H1 (cell line): ENCODE data around the gene PRKAR2A. TPM values are rescaled to one million over a fixed set of nuclear protein-coding genes. Genes with fewer than 3 reads are reported as not detected.
"Not testable (repeated sequence)": the region's sequence is repeated elsewhere in the genome, so short reads cannot be mapped to it uniquely, and the experiment has no call there.

Source experiments
- CTCF ChIA-PET: fragments of 300-600 bp; sonication (Branson Sonifier 250); formaldehyde crosslinking; loops from one replicate; lab custom pipeline; 2021; ENCODE audit not compliant: partially characterized antibody; lab: Charles Lee
- POLR2A ChIA-PET: fragments of 300-600 bp; sonication (Branson Sonifier 250); formaldehyde crosslinking; loops from one replicate; lab custom pipeline; 2021; ENCODE audit warnings: inconsistent platforms; ENCODE audit not compliant: partially characterized antibody; lab: Charles Lee
- DNase-seq, 2 experiments: peaks; one replicate each; pipeline versions ENCODE4 v3.0.0 to v3.0.0-alpha.2; 2010 to 2022; ENCODE audit warnings: low spot score in 2 of 2, low read depth in 1 of 2, mixed read lengths in 1 of 2
- FAIRE-seq: peaks from 2 replicates; lab custom pipeline; 2011; peaks lifted over from hg19 to GRCh38; lab: Jason Lieb, UNC
- H2AFZ ChIP-seq: 2 replicates; pipeline ENCODE4 v1.8.1; 2012; ENCODE audit warnings: low read length, inconsistent platforms
- H2AK5ac ChIP-seq: 2 replicates; pipeline ENCODE4 v1.6.1; 2013; ENCODE audit warnings: low read depth, low read length
- H2BK120ac ChIP-seq: replicated peaks from 2 replicates; pipeline ENCODE3; 2013; ENCODE audit warnings: low read depth, low read length, inconsistent platforms
- H2BK12ac ChIP-seq: 2 replicates; pipeline ENCODE4 v1.6.1; 2013; ENCODE audit warnings: low read depth, low read length
- H2BK15ac ChIP-seq: 2 replicates; pipeline ENCODE4 v1.6.1; 2013; ENCODE audit warnings: low read length
- H2BK20ac ChIP-seq: 2 replicates; pipeline ENCODE4 v1.6.1; 2013; ENCODE audit warnings: low read length
- H2BK5ac ChIP-seq: 2 replicates; pipeline ENCODE4 v1.6.1; 2013; ENCODE audit warnings: low read depth, low read length
- H3K14ac ChIP-seq: 2 replicates; pipeline ENCODE4 v1.6.1; 2013; ENCODE audit warnings: inconsistent platforms; ENCODE audit not compliant: insufficient read length
- H3K18ac ChIP-seq: 2 replicates; pipeline ENCODE4 v1.6.1; 2013; ENCODE audit warnings: low read length; ENCODE audit errors: extremely low read depth
- H3K23ac ChIP-seq: 2 replicates; pipeline ENCODE4 v1.6.1; 2013; ENCODE audit warnings: inconsistent platforms; ENCODE audit not compliant: insufficient read length
- H3K23me2 ChIP-seq: 2 replicates; pipeline ENCODE4 v1.6.1; 2013; ENCODE audit warnings: low read depth, low read length
- H3K27ac ChIP-seq: 2 replicates; pipeline ENCODE4 v1.6.1; 2011; ENCODE audit warnings: low read depth, low read length, inconsistent platforms
- H3K27me3 ChIP-seq, 4 experiments: replicated peaks in 1 of 4; 1 replicate in 1 of 4; 2 replicates in 3 of 4; pipeline versions ENCODE4 v1.6.1 to v1.8.1; 2011 to 2013; ENCODE audit warnings: low read length in 3 of 4, mild to moderate bottlenecking in 3 of 4, inconsistent platforms in 2 of 4, mixed read lengths in 2 of 4, moderate library complexity in 1 of 4; ENCODE audit not compliant: control insufficient read depth in 3 of 4, insufficient read depth in 3 of 4; ENCODE audit errors: extremely low read depth in 1 of 4
- H3K36me3 ChIP-seq, 4 experiments: 2 replicates each; pipeline versions ENCODE4 v1.6.1 to v1.8.1; 2011 to 2013; ENCODE audit warnings: mild to moderate bottlenecking in 4 of 4, low read length in 3 of 4, moderate library complexity in 2 of 4, control low read depth in 1 of 4, inconsistent platforms in 1 of 4; ENCODE audit not compliant: insufficient read depth in 4 of 4, control insufficient read depth in 2 of 4
- H3K4ac ChIP-seq: replicated peaks from 2 replicates; pipeline ENCODE3; 2013; ENCODE audit warnings: low read length, low read depth, mixed read lengths, inconsistent platforms; ENCODE audit not compliant: insufficient read length
- H3K4me1 ChIP-seq, 4 experiments: replicated peaks in 1 of 4; 1 replicate in 1 of 4; 2 replicates in 3 of 4; pipeline versions ENCODE4 v1.6.1 to v1.8.1; 2011 to 2013; ENCODE audit warnings: low read length in 3 of 4, inconsistent platforms in 2 of 4, mixed read lengths in 1 of 4; ENCODE audit not compliant: insufficient read depth in 4 of 4, control insufficient read depth in 3 of 4
- H3K4me2 ChIP-seq, 2 experiments: 2 replicates each; pipeline versions ENCODE4 v1.6.1 to v1.8.1; 2011 to 2013; ENCODE audit warnings: low read depth in 2 of 2, low read length in 2 of 2, control low read depth in 1 of 2, inconsistent platforms in 1 of 2, mild to moderate bottlenecking in 1 of 2; ENCODE audit not compliant: insufficient read depth in 1 of 2
- H3K4me3 ChIP-seq, 4 experiments: fragments of 200-600, 300-600 bp in 1 of 4; sonication (generic), shearing (Covaris generic), sonication (Bioruptor Twin) in 1 of 4; 2 replicates each; pipeline versions ENCODE4 v1.5.1 to v1.8.1; 2011 to 2016; ENCODE audit warnings: low read length in 4 of 4, low read depth in 3 of 4, control low read depth in 2 of 4, inconsistent platforms in 2 of 4, mild to moderate bottlenecking in 2 of 4, mixed read lengths in 1 of 4, moderate library complexity in 1 of 4; ENCODE audit not compliant: insufficient read depth in 2 of 4; ENCODE audit errors: extremely low read depth in 1 of 4
- H3K56ac ChIP-seq: replicated peaks from 2 replicates; pipeline ENCODE3; 2013; ENCODE audit warnings: low read depth, mild to moderate bottlenecking, mixed read lengths, low read length, inconsistent platforms; ENCODE audit not compliant: insufficient read length
- H3K79me1 ChIP-seq: 2 replicates; pipeline ENCODE4 v1.6.1; 2013; ENCODE audit warnings: low read depth, low read length, control low read depth
- H3K79me2 ChIP-seq, 2 experiments: 2 replicates each; pipeline versions ENCODE4 v1.6.1 to v1.8.1; 2012 to 2013; ENCODE audit warnings: low read length in 2 of 2, mild to moderate bottlenecking in 2 of 2, inconsistent platforms in 1 of 2; ENCODE audit not compliant: insufficient read depth in 2 of 2, control insufficient read depth in 1 of 2
- H3K9ac ChIP-seq, 4 experiments: replicated peaks in 1 of 4; 1 replicate in 1 of 4; 2 replicates in 3 of 4; pipeline versions ENCODE4 v1.6.1 to v1.8.1; 2011 to 2013; ENCODE audit warnings: low read depth in 3 of 4, low read length in 3 of 4, control low read depth in 2 of 4, mild to moderate bottlenecking in 2 of 4, moderate library complexity in 2 of 4, inconsistent platforms in 1 of 4; ENCODE audit errors: extremely low read depth in 1 of 4
- H3K9me3 ChIP-seq, 2 experiments: 2 replicates each; pipeline versions ENCODE4 v1.6.1 to v1.8.1; 2012 to 2013; ENCODE audit warnings: mild to moderate bottlenecking in 2 of 2, moderate library complexity in 2 of 2, control low read depth in 1 of 2, inconsistent platforms in 1 of 2, low read depth in 1 of 2, low read length in 1 of 2, mixed read lengths in 1 of 2; ENCODE audit not compliant: insufficient read depth in 2 of 2
- H4K20me1 ChIP-seq, 2 experiments: replicated peaks in 1 of 2; 2 replicates each; pipeline versions ENCODE3 to v1.8.1; 2011 to 2013; ENCODE audit warnings: inconsistent platforms in 2 of 2, low read length in 2 of 2, mild to moderate bottlenecking in 1 of 2; ENCODE audit not compliant: insufficient read depth in 2 of 2, control insufficient read depth in 1 of 2
- H4K5ac ChIP-seq: 2 replicates; pipeline ENCODE4 v1.6.1; 2013; ENCODE audit warnings: low read length, low read depth, mixed read lengths, inconsistent platforms; ENCODE audit not compliant: insufficient read length
- H4K8ac ChIP-seq: 2 replicates; pipeline ENCODE4 v1.8.0; 2013; ENCODE audit warnings: mild to moderate bottlenecking, moderate library complexity, low read length, inconsistent platforms; ENCODE audit not compliant: insufficient read depth; ENCODE audit errors: extremely low read depth
- H4K91ac ChIP-seq: replicated peaks from 2 replicates; pipeline ENCODE3; 2013; ENCODE audit warnings: low read length, mixed read lengths, inconsistent platforms; ENCODE audit not compliant: insufficient read length
- WGBS, 2 experiments: shearing (Covaris generic) in 1 of 2; methylation state at CpG; one replicate each; pipeline versions ENCODE4 v1.1.6 to v1.1.7; 2013 to 2015; ENCODE audit warnings: low lambda C conversion rate in 2 of 2, mixed read lengths in 2 of 2, inconsistent platforms in 1 of 2, low coverage in 1 of 2, missing lambda C conversion rate in 1 of 2; ENCODE audit not compliant: insufficient replicate concordance in 2 of 2, insufficient coverage in 1 of 2, insufficient read length in 1 of 2; ENCODE audit errors: extremely low coverage in 1 of 2, missing lambda C conversion rate in 1 of 2; 5-methylcytosine and 5-hydroxymethylcytosine counted together
- polyA plus RNA-seq, 7 experiments: library from polyadenylated mRNA; depleted of rRNA in 3 of 7; stranded (reverse) in 5 of 7; unstranded in 2 of 7; fragments of >200 nt in 5 of 7; fragments of 200-250 nt in 2 of 7; gene quantifications; 1 replicate in 5 of 7; 2 replicates in 1 of 7; 4 replicates in 1 of 7; pipeline versions ENCODE4 v1.2.1 to v1.2.3, GENCODE V29; 2011 to 2013; ENCODE audit warnings: missing spikeins in 2 of 7, mixed read lengths in 2 of 7
- total RNA-seq: library from RNA; stranded (reverse); fragmentation: NEBNext Ultra II Directional; extraction: Animal tissue kit (Norgen Biotek cat#: 25700); gene quantifications from 2 replicates; pipeline ENCODE4 v1.2.1, GENCODE V29; 2021

Gene PRKAR2A
- total and polyA plus RNA-seq, 2 of the 8 experiments (the other 6 are each of a cell fraction or from before 2014, with no cell fraction given) = 6.3 to 42.4 TPM

DNA sequence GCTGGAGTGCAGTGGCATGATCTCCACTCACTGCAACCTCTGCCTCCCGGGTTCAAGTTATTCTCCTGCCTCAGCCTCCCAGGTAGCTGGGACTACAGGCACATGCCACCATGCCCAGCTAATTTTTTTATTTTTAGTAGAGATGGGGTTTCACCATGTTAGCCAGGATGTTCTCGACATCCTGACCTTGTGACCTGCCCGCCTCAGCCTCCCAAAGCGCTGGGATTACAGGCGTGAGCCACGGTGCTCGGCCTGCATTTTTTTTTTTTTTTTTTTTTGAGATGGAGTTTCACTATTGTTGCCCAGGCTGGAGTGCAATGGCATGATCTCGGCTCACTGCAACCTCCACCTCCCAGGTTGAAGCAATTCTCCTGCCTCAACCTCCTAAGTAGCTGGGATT is 69.1 kb downstream of the PRKAR2A start:
- H3K4me1 ChIP-seq, H3K18ac ChIP-seq, H2BK12ac ChIP-seq, H3K56ac ChIP-seq, H2AK5ac ChIP-seq, H3K23ac ChIP-seq, H4K5ac ChIP-seq, H4K20me1 ChIP-seq, H3K4me3 ChIP-seq, H3K14ac ChIP-seq, H3K27me3 ChIP-seq, DNase-seq, H3K36me3 ChIP-seq, H3K9me3 ChIP-seq, H2AFZ ChIP-seq, H2BK5ac ChIP-seq, H3K27ac ChIP-seq, H4K91ac ChIP-seq, H3K4me2 ChIP-seq, FAIRE-seq, H2BK120ac ChIP-seq, CTCF ChIA-PET, H3K79me2 ChIP-seq, H2BK20ac ChIP-seq, H3K23me2 ChIP-seq, H3K4ac ChIP-seq, H2BK15ac ChIP-seq, H4K8ac ChIP-seq, H3K9ac ChIP-seq, H3K79me1 ChIP-seq: not testable (repeated sequence)
- POLR2A ChIA-PET = interaction anchor here (0.6 kb wide), 1 partner anchor 58 kb away, joined by 3 read pairs; no protein-coding TSS in a partner anchor
- 95% methylated on average over 3 of the region's 8 CpGs; no CpG with 5 or more reads in 1 of the 2 experiments for WGBS, 2 experiments
